ENCODE measurements around the gene WWC2.
"Not testable (repeated sequence)": the region's sequence is repeated elsewhere in the genome, so short reads cannot be mapped to it uniquely, and the experiment has no call there.

The WWC2 gene

DNA sequence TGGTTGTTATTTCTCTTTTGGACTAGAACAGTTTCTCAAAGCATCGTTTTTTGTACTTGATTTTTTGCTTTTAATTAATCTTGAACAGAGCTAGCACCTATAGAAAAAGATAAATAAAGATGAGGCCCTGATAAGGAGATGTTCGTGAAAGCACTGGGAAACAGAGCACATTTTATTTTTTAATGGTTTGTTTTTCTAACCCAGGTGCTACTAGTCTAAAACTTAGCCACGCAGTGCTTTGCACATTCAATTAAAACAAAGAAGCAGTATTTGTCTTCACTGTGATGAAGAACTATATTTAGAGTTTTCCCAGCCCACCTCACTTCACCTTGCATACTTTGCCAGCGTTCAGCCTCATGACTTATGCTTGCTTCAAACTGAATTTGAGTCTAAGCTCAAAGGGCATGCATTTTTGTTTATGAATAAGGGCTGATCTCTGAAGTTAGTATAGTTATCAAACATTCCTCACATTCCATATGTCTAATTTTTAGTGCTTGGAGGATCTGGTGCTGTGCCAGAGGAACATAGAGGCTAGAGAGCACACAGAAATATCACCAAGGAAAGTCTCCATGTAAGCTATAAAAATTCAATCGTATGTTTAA, 76.7 kb downstream of the WWC2 start:
- no peak for FAIRE-seq

DNA sequence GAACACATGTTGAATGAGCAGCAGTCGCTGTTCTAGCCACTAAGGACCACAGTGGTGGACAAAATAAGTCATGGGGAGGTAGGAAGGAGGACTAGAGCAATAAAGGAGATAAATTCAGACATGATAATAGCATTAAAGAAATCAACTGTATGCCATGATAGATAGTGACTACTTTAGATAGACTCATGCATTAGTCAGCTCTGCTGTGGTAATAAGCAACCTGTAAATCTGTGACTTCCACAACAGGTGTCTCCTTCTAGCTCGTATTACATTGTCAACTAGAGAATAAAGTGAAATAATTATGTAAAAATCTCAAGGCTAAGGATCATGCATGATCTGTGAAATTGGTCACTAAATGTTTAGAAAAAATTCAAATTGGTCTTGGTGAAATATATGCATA, 77.9 kb downstream of the WWC2 start:
- FAIRE-seq, result no peak

DNA sequence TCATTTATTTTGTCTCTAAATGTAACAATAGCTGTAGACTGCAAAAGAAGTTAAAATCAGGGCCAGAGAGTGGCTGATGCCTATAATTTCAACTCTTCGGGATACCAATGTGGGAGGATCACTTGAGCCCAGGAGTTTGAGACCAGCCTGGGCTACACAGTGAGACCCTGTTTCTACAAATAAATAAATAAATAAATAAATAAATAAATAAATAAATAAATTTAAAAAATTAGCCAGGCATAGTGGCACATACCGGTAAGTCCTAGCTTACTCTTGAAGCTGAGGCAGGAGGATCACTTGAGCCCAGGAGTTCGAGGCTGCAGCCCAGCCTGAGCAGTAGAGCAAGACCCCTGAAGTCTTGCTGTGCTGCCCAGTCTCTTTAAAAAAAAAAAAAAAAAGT, 79.1 kb downstream of the WWC2 start:
- no peak for FAIRE-seq

DNA sequence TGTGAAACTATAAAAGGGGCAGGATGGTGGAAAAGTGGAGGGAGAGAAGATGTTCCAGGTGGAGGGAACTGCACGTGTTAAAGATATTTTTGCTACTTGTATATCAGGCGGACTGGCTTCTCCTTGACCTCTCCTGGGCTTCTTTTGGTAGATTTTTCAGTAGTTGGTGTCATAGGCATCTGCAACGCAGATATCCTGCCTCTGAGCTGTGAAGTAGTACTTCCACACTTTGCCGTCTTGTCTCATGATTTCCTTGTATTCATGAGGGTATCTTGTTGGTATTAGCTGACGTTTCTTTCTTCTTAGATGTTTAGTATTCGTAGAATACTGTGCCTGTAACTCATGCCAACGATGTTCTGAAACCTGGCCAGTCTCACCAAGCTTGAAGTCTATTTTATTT, 81.0 kb downstream of the WWC2 start:
- no peak for FAIRE-seq

DNA sequence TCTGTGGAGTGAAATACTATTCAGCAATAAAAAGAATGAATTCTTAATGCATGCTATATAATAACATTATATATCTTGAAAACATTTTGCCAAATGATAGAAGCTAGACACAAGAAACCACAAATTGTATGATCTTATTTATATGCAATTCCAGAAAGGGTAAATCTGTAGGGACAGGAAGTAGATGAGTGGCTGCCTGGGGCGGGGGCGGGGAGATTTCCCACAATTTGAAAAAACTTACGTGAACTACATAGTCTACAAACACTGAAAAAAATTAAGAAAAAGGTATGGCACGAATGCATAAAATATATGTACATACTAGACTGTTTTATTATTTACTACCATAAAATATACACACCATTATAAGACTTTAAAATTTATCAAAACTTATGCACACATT, 81.6 kb downstream of the WWC2 start:
- no peak for FAIRE-seq

DNA sequence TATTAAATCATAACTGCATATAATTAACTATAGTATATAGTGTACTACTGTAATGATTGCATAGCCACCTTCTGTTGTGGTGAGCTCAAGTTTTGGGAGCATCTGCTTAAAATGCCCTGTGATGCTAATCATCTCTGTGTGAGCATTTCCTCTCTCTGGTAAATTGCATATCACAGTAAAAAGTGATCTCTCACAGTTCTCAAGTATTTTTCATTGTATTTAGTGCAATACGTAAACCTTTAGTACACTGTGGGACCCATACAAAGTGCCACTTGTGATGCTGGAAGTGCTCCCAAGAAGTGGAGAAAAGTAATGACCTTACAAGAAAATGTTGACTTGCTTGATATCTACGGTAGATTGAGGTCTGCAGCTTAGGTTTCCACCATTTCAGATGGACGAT, 82.0 kb downstream of the WWC2 start:
- FAIRE-seq, result no peak

DNA sequence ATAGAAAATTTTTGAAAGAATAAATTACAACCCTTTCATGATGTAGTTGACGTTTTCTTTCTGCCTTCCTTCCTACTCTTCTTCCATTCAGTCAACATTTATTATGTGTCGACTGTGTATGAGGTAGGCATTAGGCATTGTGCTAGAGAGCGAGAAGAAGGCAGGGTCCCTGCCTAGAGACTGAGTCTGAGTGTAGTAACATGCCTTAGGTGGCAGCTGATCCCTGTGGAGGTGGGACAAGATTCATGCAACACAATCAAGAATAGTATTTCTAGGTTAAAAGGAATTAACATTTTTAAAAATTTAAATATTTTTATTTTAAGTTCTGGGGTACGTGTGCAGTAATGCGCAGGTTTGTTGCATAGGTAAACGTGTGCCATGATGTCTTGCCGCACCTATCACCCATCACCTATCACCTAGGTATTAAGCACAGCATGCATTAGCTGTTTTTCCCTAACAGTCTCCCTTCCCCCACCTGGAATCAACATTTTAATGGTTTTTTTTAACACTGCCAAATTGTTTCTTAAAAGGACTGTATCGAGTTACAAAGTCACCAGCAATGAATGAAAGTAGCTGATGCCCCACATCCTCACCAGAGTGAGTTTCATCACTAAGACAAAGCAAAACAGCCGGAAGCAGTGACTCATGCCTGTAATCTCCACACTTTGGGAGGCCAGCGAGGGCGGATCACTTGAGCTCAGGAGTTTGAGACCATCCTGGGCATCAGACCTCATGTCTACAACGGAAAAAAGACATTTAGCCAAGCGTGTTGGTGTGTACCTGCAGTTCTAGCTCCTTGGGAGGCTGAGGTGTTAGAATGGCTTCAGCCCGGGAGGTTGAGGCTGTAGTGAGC, 84.0 kb downstream of the WWC2 start:
- FAIRE-seq, result no peak

DNA sequence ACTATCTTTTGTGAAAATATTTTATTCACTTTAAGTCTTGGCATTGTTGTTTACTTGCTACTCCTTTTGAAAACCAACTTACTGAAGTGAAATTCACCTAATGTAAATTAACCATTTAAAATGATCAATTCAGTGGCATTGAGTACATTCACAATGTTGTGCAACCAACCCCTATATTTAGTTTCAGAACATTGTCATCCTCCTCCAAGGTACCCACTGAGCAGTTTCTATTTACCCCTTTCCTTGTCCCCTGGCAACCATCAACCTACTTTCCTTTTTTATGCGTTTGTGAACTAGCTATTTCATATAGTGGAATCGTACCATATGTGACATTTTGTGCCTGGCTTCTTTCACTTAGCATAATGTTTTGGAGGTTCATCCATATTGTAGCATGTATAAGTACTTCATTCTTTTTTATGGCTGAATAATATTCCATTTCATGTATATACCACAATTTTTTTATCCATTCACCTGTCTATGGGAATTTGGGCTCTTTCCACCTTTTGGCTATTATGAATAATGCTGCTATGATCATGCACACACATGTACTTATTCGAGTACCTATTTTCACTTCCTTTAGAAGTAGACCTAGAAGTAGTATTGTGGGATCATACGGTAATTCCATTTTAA, 85.0 kb downstream of the WWC2 start:
- no peak for FAIRE-seq

DNA sequence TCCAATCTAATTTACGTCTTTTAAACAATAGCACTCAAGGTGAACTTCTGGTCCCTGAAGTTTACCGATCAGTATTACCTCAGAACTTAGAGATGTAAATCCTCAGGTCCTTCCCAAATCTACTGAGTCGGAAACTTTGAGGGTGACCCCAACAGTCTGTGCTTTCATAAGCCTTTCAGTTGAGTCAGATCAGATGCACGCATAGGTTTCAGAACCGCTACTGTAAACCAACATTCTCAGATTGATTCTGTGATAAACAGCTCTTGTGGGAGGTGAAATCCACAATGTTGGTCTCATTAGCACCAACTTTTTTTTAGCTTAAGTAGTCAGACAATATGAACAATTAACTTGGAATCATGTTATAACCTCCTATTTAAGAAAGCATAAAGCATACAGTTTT, 86.0 kb downstream of the WWC2 start:
- FAIRE-seq, result no peak

DNA sequence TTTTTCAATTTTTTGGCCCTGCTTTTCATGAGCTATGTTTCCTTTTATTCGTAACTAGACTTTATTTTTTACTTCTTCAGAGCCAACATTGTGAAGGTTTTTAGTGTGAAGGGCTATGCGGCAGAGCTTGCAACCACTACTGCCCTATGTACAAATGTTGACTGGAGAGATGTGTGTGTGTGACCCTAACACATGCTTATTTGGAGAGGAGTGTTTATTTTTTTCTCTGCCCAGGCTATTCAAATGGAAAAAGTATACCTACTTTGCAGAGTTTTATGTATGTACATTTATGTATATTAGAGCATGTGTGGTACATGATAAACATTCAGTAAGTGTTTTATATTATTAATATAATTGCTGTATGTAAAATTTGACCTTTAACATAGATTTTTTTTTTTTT, 86.5 kb downstream of the WWC2 start:
- no peak for FAIRE-seq

DNA sequence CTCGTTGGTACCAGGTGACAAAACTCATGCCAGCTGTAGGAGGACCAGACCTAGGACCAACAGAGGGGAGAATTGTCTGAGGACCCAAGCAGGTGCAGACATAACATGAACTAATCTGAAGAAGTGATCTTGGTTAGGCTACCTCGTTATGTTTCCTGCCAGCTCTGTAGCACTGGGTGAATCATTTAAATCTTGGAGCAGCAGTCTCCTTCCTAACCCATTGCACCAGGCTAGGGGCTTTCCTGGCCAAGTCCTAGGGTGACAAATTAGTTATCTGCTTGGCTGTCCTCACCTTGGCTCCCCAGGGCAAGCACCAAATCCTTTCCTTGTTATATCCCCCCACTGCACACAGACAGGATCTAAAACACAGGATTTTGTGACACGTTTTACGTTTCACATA, 87.8 kb downstream of the WWC2 start:
- no peak for FAIRE-seq

DNA sequence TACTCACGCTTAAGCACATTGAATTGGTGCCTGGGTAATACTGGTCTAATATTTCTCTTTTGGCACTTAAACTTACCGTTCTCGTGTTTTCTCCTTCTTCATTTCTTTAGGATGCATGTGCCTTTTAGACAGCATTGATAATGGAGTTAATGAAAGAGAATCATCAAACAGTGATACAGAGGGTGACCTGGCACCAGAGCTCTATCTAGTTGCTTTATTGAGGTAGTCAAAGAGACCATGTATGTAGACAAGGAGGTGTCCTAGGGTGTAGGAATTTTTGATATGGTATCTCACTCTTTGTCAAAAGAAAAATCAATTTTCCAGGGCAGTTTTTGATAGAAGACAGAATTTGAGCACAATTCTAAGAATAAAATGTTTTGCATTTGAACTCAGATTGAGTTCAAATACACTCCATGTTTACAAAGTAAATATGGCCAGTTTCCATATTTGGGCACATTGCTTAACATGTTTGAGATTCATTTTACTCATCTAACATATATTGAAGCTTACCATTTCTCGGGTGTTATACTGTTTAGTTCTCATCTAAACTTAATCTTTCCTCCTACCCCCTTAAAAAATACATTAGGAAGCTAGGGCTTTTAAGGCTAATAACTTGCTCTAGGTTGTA, 92.0 kb downstream of the WWC2 start:
- FAIRE-seq, result no peak

DNA sequence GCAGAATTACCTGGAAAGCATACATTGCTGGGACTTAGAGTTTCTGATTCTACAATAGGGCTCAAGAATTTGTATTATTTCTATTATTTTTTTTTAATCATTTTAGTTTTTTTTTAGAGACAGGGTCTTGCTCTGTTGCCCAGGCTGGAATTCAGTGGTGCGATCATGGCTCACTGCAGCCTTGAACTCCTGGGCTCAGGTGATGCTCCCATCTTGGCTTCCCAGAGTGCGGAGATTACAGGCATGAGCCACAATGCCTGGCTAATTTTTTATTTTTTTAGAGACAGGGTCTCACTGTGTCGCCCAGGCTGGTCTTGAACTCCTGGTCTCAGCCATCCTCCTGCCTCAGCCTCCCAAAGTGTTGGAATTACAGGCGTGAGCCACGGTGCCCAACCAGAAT, 92.6 kb downstream of the WWC2 start:
- FAIRE-seq, result no peak

DNA sequence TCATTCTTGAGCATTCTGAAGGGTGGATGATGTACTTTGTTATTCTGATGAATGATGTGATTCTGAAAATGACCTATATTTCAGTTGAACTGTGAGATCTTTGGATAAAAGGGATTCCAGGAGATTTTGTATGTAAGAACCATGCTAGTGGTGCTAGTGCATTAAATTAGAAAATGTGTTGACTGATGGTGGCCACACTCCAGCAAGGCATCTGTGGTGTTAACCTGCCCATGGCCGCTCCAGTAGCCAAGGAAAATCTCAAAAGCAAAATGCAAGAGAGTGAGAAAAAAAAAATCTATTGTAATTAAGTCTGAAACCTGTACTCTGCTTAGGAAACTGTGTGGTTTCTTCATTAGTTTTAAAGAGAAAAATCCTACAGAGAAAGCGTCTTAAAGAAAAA, 93.5 kb downstream of the WWC2 start:
- FAIRE-seq, result no peak

DNA sequence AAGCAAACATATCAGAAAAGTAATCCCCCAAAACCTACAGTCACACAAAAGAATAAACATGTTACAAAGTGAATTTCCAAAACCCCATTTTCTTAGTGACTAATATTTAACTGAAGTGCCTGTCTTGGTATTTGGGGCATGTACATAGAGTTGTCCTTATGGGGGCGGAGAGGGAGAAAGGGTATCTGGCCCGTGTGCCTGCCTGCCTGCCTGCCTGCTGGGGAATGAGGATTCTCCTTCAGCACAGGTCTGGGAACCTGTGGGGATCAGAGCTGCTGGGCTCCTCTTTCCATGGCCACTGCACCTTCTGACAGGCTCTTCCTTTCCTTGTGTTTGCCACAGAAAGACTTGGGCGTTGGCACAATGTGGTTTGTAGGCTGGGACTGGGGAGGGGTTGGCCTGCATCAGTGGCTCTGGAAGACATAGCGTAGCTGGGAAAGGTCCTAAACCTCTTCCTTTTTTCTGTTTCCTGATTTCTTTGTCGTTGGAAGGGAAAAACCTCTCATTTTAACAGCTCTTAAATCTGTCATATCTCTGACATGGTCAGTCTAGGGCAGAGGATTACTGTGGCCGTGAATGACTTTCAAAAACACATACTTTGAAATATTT, 94.8 kb downstream of the WWC2 start:
- FAIRE-seq, result not testable (repeated sequence)

DNA sequence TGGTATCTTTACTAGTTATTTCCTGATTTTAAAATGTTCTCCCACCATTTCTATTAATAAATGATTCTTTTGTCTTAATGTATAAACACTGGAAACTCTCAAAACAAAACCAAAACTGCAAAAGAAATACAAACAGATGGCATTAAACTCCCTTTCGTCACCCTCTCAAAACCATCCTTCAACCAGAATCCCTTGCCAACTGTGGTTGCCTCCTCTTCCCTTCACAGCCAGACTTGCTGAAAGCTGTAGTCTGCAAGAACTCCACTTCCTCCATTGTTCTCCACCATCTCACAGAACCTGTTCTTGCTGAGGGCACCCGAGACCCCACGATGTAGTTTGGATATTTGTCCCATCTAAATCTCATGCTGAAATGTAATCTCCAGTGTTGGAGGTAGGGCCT, 96.5 kb downstream of the WWC2 start:
- FAIRE-seq, result no peak

DNA sequence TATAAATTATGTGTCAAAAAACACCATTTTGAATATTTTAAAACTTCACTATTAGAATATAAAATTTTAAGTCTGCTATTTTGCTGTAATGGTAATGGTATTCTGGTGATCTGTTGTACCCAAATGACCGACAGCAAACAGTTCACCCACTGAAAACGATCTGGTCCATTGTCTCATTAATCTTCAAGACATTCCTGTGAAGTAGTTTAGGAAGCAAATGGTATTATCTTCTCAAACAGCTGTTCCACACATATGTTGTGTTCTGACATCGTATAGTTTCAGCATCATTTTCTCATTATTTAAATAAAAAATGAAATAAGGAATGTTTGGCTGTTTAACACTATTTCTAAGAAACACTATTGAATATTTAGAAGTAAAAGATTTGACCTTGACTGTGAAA, 98.1 kb downstream of the WWC2 start:
- FAIRE-seq, result no peak

DNA sequence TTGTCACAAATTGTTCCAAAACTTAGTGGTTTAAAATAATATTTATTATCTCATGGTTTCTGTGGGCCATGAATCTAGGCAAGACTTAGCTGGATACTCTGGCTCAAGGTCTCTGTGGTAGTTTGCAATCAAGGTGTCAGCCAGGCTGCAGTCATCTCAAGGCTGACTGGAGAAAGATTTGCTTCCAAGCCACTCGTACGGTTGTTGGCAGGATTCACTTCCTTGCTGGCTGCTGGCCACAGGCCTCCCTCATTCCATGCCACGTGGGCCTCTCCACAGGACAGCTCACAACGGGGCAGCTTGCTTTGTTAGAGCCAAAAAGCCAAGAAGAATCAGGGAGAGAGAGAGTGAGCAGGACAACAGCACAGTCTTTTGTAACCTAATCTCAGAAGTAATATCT, 101.4 kb downstream of the WWC2 start:
- FAIRE-seq, result no peak

DNA sequence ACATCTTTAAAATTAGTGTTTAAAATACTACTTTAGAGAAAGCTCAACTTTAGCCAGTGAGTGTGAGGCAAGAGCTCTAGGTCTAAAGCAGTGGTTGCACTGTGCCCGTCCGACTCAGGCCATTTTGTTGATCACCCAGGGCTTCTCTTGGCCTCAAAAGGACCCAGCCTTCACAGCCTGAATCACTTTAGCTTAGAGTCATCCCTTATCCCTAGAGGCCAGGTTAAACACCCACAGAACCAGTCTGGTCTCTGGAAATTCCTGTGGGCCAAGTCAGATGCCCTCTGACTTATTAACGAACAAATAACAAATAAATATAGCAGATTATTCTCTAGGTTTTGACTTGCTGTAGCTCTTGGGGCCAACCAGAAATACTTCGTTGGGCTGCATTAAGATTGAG, 102.3 kb downstream of the WWC2 start:
- no peak for FAIRE-seq

DNA sequence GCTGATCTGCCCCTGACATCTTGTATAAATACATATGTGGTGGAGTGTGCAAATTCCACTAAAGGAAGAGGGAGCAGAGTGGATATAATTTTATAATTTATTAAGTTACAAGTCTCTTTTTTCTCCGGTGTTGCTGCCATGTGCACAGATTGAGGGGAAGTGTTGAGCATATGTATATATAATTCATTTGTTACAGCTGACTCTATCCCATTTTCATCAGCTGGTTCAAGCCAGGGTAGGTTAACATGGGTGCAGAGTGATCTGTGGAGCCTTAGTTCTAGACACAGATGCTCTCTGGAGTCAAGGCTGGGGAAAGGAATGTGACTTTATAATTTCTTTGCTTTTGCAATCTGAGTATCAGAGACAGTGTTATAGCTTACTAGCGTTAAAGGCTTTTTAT, 103.5 kb downstream of the WWC2 start:
- FAIRE-seq, result no peak

DNA sequence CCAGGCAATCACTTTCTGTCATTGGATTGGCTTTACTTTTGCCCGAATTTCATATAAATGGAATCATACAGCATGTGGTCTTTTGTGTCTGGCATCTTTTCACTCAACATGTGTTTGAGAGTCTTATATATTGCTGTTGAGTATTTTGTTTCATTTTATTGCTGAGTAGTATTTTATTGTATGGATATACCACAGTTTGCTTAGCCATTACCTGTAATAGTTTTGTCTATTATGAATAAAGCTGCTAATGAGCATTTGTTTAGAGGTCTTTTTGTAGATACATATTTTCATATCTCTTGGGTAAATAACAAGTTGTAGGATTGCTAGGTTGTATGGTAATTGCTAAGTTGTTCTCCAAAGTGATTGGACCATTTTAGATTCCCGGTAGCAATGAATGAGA, 105.7 kb downstream of the WWC2 start:
- FAIRE-seq, result no peak

DNA sequence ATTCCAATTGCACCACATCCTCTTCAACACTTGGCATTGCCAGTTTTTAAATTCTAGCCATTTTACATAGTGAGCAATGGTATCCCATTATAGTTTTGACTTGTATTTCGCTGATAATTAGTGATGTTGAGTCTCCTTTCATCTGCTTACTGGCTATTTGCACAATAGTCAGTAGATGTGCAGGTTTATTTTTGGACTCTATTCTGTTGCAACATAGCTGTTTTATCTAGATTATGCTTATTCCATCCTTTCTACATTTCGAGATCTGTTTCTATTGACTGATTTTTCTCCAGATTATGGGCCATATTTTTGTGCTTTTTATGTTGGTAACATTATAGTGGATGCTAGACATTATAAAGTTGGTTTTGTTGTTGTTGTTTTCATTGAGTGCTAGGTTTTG, 106.1 kb downstream of the WWC2 start:
- FAIRE-seq, result no peak

DNA sequence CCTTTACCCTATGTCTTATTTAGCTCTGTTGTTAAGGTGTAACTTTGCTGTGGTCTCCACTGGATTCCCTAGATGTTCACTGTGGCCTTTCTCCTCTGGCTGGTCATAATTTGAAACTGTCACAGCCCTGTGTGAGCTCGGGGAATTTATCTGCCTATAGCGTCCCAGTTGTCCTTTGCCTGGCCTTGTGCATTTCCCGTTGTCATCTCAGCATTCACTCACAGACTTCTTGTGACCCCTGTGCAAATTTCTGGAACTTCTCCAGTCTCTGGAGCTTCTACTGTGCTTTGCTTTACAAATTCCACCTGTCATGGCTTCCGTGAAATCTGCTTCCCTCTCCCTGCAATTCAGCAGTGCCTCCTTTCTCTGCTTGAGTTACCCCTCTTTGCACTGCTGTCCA, 106.7 kb downstream of the WWC2 start:
- no peak for FAIRE-seq

DNA sequence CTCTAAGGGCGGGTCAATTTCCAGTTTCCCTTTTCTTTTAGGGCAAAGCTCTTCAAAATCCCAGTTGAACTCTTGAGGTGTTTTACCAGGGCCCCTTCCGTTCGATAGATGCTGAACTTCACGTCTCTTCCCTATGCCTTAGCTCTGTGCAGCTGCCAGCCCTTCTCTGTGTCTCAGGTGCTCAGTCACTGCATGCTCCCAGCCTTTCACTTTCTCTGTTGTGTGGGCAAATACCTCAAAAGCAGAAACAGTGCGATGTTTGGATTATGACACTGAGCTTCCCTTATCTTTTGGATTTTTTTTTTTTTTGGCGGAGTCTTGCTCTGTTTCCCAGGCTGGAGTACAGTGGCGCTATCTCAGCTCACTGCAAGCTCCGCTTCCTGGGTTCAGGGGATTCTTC, 112.5 kb downstream of the WWC2 start:
- FAIRE-seq, result no peak

All from islet of Langerhans (tissue), 1 donor.